Measurements from ENCODE around the gene UAP1.

GRCh38 chr1:162561037-162561615 is 396 bp upstream of the UAP1 start:
- TF ChIP-seq CTCF (IDR thresholded peaks at IDR 0.05; ENCODE audit: borderline replicate concordance, extremely low read depth, low read length, poor library complexity, severe bottlenecking) (no peak), EZH2 (IDR thresholded peaks at IDR 0.05; ENCODE audit: borderline replicate concordance, low read depth, low read length, severe bottlenecking) (no peak)

All from DND-41 (cell line).